ENCODE results near the gene SLC6A7.

SLC6A7 gene

DNA sequence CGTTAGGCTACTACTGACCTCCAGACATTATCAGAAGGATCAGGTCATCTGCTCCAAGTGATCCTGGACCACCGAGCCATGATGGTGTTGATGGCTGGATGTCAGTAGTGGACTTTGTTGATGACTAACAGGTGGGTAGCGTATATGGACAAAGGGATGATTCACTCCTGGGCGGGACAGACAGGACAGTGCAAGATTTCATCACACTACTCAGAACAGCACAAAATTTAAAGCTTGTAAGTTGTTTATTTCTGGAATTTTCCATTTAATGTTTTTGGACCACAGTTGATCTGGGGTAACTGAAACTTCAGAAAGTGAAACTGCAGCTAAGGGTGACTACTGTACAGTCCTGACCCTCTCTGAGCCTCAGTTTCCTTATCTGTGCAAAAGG lies 46.9 kb upstream of the SLC6A7 start:
- Histone ChIP-seq H3K27ac (peak overlapping the region; percentile 2), H3K4me1 (no peaks in the 10 kb centered on the region), H3K4me2 (ENCODE audit: low read length) (no peak overlapping the region), H3K4me3 (ENCODE audit: low read depth, low read length) (no peak overlapping the region), H3K36me3 (ENCODE audit: control insufficient read depth, insufficient read depth, low read length) (no peaks in the 10 kb centered on the region), H3K9me3 (ENCODE audit: control insufficient read depth, low read length) (no peaks in the 10 kb centered on the region), H3K9ac (no peak overlapping the region), H3K79me2 (no peaks in the 10 kb centered on the region), H3K27me3 (ENCODE audit: control insufficient read depth, insufficient read depth, low read length) (no peaks in the 10 kb centered on the region), H2AFZ (no peak overlapping the region)
- TF ChIP-seq, protein P1, sequence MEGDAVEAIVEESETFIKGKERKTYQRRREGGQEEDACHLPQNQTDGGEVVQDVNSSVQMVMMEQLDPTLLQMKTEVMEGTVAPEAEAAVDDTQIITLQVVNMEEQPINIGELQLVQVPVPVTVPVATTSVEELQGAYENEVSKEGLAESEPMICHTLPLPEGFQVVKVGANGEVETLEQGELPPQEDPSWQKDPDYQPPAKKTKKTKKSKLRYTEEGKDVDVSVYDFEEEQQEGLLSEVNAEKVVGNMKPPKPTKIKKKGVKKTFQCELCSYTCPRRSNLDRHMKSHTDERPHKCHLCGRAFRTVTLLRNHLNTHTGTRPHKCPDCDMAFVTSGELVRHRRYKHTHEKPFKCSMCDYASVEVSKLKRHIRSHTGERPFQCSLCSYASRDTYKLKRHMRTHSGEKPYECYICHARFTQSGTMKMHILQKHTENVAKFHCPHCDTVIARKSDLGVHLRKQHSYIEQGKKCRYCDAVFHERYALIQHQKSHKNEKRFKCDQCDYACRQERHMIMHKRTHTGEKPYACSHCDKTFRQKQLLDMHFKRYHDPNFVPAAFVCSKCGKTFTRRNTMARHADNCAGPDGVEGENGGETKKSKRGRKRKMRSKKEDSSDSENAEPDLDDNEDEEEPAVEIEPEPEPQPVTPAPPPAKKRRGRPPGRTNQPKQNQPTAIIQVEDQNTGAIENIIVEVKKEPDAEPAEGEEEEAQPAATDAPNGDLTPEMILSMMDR (IDR thresholded peaks at IDR 0.05) = no peak

DNA sequence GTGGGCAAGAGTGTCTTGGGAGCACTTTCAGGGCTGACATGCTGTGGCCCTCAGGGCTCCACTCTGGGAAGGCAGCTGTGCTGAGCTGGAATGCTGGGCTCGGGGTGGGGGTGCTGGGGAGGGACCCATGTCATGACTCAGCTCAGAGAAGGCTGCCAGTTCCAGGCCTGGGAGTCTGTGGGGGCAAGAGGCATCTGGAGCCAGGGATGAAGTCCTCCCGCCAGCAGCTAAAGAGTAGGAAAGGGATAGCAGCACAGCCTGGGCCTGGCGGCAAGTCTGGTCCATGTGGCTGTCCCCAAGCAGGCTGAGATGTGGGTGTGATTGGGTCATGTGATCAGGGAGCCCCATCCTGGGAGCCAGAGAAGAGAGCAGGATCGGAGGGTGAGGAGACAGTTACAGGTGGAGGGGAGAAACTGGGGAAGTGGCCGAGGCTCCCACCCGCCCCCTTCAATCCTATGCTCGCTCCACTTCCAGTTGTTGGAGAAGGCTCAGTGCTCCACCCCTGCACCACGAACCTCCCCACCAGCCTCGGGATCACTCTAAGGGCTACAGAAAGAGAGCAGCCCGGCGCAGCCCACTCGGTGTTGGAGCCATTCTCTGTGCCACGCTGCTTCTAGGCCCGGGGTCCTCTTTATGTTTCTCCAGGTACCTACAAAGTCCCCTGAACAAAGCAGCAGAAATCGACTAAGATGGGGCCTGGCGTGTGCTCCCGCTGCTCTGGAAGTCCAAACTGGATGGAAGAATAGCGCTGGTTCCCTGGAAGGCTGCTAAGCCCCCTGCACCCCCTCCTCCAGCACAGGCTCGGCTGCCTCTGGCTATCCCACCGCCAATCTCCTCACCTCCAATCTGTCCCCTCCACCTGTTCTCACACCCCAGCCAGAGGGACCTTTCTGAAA lies 46.3 kb upstream of the SLC6A7 start:
- Histone ChIP-seq H3K4me1 (no peaks in the 10 kb centered on the region), H3K27ac (peak overlapping the region; percentile 44), H3K4me2 (ENCODE audit: low read length) (no peak overlapping the region), H3K9me3 (ENCODE audit: control insufficient read depth, low read length) (no peaks in the 10 kb centered on the region), H3K9ac (no peak overlapping the region), H2AFZ (no peak overlapping the region), H3K36me3 (ENCODE audit: control insufficient read depth, insufficient read depth, low read length) (no peaks in the 10 kb centered on the region), H3K79me2 (no peaks in the 10 kb centered on the region), H3K27me3 (ENCODE audit: control insufficient read depth, insufficient read depth, low read length) (no peaks in the 10 kb centered on the region), H3K4me3 (ENCODE audit: low read depth, low read length) (no peak overlapping the region)
- TF ChIP-seq, protein P1 (IDR thresholded peaks at IDR 0.05) = no peak

DNA sequence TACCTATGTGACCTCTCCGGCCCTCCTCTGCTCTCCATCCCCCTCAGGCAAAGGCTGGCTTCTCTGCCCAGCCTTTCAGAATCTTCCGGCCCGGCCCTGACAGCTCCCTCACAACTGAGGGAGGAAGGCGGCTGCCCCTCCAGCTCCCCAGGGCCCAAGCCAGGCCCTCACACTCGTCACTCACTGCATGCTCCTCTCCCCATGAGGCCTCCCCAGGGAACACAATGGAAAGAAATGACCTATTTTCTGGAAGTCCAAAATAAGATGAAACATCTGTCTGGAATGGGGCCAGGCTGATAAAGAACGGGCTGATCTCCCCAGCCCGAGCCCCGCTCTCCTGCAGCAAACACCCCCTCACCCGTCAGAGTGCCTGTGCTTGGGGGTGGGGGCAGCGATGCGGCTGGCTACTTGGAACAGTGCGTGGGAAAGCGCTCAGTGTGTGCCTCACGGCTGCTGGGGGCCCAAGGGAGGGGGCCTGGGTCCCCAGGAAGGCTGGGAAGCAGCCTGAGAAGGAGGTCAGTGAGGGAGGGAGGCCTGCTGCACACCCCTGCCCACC lies 45.5 kb upstream of the SLC6A7 start:
- H3K27me3 ChIP-seq (ENCODE audit: control insufficient read depth, insufficient read depth, low read length) = no peaks in the 10 kb centered on the region
- TF ChIP-seq, protein P1 (IDR thresholded peaks at IDR 0.05) = no peak
- no peaks in the 10 kb centered on the region for H3K4me1 ChIP-seq
- H3K36me3 ChIP-seq (ENCODE audit: control insufficient read depth, insufficient read depth, low read length) = no peaks in the 10 kb centered on the region
- H3K79me2 ChIP-seq = no peaks in the 10 kb centered on the region
- H3K9ac ChIP-seq = no peak overlapping the region
- H2AFZ ChIP-seq = no peak overlapping the region
- H3K4me2 ChIP-seq (ENCODE audit: low read length) = no peak overlapping the region
- H3K4me3 ChIP-seq (ENCODE audit: low read depth, low read length) = no peak overlapping the region
- H3K27ac ChIP-seq = peak overlapping the region; percentile 44
- no peaks in the 10 kb centered on the region for H3K9me3 ChIP-seq (ENCODE audit: control insufficient read depth, low read length)

DNA sequence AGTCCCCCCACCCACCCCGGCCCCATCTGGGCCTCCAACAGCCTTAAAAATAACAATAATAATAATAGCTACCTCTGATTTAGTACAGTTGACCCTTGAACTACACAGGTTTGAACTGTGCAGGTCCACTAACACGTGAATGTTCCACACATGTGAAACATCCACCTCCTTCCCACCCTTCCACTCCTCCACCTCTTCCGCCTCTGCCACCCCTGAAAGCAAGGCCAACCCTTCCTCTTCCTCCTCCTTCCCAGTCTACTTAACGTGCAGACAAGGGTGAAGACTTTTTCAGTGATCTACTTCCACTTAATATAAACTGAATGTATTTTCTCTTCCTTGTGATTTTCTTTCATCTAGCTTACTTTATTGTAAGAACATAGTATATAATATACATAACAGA lies 45.0 kb upstream of the SLC6A7 start:
- Histone ChIP-seq H3K4me2 (ENCODE audit: low read length) (no peak overlapping the region), H3K36me3 (ENCODE audit: control insufficient read depth, insufficient read depth, low read length) (no peaks in the 10 kb centered on the region), H3K4me1 (no peaks in the 10 kb centered on the region), H3K27me3 (ENCODE audit: control insufficient read depth, insufficient read depth, low read length) (no peaks in the 10 kb centered on the region), H3K79me2 (no peaks in the 10 kb centered on the region), H3K9ac (no peak overlapping the region), H3K27ac (no peak overlapping the region), H3K4me3 (ENCODE audit: low read depth, low read length) (no peak overlapping the region), H2AFZ (no peak overlapping the region), H3K9me3 (ENCODE audit: control insufficient read depth, low read length) (no peaks in the 10 kb centered on the region)
- TF ChIP-seq, protein P1 (IDR thresholded peaks at IDR 0.05) = no peak

All from parathyroid adenoma (tissue), 2 donors.